Transverse colon (tissue), 4 donors: ENCODE measurements around the gene TMEM222. TPM values are rescaled to one million over a fixed set of nuclear protein-coding genes. Genes with fewer than 3 reads are reported as not detected.
A peak's percentile ranks its signal among the peaks of the same experiment; 100 is the strongest.

ENCODE experiments used
- DNase-seq: peaks from one replicate; pipeline ENCODE4 v3.0.0-alpha.2; 2019
- H3K27ac ChIP-seq, 4 donors: fragments of 200-600 bp; sonication (generic); 2 replicates each; pipeline ENCODE4 v1.5.1; 2016 to 2018; ENCODE audit warnings: inconsistent platforms in 4 of 4
- H3K27me3 ChIP-seq: fragments of 200-600 bp; sonication (generic); 2 replicates; pipeline ENCODE4 v1.5.1; 2017; ENCODE audit warnings: inconsistent platforms
- H3K36me3 ChIP-seq, 4 donors: fragments of 200-600 bp; sonication (generic); 2 replicates each; pipeline ENCODE4 v1.5.1; 2017 to 2019; ENCODE audit warnings: inconsistent platforms in 4 of 4
- H3K4me1 ChIP-seq, 4 donors: fragments of 200-600 bp; sonication (generic); 2 replicates each; pipeline ENCODE4 v1.5.1; 2017 to 2020; ENCODE audit warnings: inconsistent platforms in 4 of 4
- H3K4me3 ChIP-seq, 4 donors: fragments of 200-600 bp; sonication (generic); 1 replicate in 1 of 4; 2 replicates in 3 of 4; pipeline versions ENCODE4 v1.5.1 to v1.6.1; 2017 to 2019; ENCODE audit warnings: inconsistent platforms in 4 of 4
- H3K9me3 ChIP-seq, 2 donors: fragments of 200-600 bp; sonication (generic); 2 replicates each; pipeline ENCODE4 v1.5.1; 2017 to 2019; ENCODE audit warnings: inconsistent platforms in 2 of 2
- EP300 ChIP-seq: sonication (generic); formaldehyde crosslinking; IDR thresholded peaks from one replicate; pipeline ENCODE4 v1.6.1; 2017; ENCODE audit warnings: antibody characterized with exemption, low read depth
- POLR2A ChIP-seq: fragments of 450-650 bp; IDR thresholded peaks from one replicate; pipeline ENCODE4 v1.6.1; 2016; ENCODE audit warnings: antibody characterized with exemption, mild to moderate bottlenecking, moderate library complexity
- POLR2AphosphoS5 ChIP-seq, 3 donors: sonication (generic); formaldehyde crosslinking; IDR thresholded peaks; one replicate each; pipeline ENCODE4 v1.6.1; 2016; ENCODE audit warnings: antibody characterized with exemption in 3 of 3
- WGBS, 2 donors: methylation state at CpG; one replicate each; pipeline ENCODE4 v1.1.5; 2018; ENCODE audit warnings: low coverage in 1 of 2; 5-methylcytosine and 5-hydroxymethylcytosine counted together
- in situ Hi-C, 4 donors: fragments of 200-750 bp; cut with MboI; loops; one replicate each; pipeline versions ENCODE4 v1.15.0 to v1.15.1; 2017; ENCODE audit warnings: low sequenced_read_pairs in 3 of 4, low pct_ligation_motif_present in 1 of 4, low pct_unique_long_range_greater_than_20kb in 1 of 4
- intact Hi-C: fragments of 100-400 bp; cut with DNase I; formaldehyde crosslinking; loops from one replicate; pipeline ENCODE4 v1.15.1; 2023; ENCODE audit warnings: low total_unique reads
- total RNA-seq, 4 donors: library from RNA; depleted of rRNA; stranded (reverse); fragments of >200 nt; gene quantifications; one replicate each; pipeline ENCODE4 v1.1.0, GENCODE V29; 2016
- TF ChIP-seq, protein P1 (sequence below), 5 experiments: fragments of 200-600 bp in 3 of 5; fragments of 450-650 bp in 2 of 5; sonication (generic) in 3 of 5; IDR thresholded peaks; 1 replicate in 2 of 5; 2 replicates in 3 of 5; pipeline ENCODE4 v1.5.1; 2016 to 2017; ENCODE audit warnings: antibody characterized with exemption in 5 of 5, inconsistent platforms in 3 of 5, mild to moderate bottlenecking in 2 of 5, moderate library complexity in 1 of 5

TMEM222 gene
- total RNA-seq, 4 donors from 2014 or later, result 14.6 to 41.0 (median 22.3) TPM

DNA sequence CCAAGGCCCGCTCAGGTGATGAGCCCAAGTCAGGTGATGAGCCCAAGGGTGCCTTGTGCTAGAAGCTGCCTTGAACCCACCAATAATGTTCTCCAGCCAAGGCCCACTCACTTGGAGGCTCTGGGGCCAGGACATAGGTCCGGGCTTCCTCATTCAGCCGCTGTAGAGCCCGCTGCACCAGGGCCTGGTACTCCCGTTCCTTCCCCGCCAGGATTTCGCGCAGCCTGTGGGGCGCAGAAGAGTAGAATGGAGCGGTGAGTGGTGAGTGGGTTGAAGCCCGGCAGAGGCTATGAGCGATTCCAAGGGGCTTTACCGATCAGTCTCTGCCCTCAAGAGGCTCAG lies 34.3 kb downstream of the TMEM222 start:
- TF ChIP-seq, protein P1, sequence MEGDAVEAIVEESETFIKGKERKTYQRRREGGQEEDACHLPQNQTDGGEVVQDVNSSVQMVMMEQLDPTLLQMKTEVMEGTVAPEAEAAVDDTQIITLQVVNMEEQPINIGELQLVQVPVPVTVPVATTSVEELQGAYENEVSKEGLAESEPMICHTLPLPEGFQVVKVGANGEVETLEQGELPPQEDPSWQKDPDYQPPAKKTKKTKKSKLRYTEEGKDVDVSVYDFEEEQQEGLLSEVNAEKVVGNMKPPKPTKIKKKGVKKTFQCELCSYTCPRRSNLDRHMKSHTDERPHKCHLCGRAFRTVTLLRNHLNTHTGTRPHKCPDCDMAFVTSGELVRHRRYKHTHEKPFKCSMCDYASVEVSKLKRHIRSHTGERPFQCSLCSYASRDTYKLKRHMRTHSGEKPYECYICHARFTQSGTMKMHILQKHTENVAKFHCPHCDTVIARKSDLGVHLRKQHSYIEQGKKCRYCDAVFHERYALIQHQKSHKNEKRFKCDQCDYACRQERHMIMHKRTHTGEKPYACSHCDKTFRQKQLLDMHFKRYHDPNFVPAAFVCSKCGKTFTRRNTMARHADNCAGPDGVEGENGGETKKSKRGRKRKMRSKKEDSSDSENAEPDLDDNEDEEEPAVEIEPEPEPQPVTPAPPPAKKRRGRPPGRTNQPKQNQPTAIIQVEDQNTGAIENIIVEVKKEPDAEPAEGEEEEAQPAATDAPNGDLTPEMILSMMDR (IDR thresholded peaks at IDR 0.05), result no peak
- TF ChIP-seq POLR2A (no peak), POLR2AphosphoS5 (IDR thresholded peaks at IDR 0.05) (no peak), EP300 (no peak)
- Histone ChIP-seq H3K36me3 (no peaks in the 10 kb centered on the region), H3K4me3 (no peak overlapping the region), H3K27me3 (no peaks in the 10 kb centered on the region), H3K27ac (peak overlapping the region in 3 of 4 donors; percentile 51 to 79 (median 70)), H3K4me1 (peaks cover 8 to 32% (median 26%) of the 10 kb centered on the region in 4 donors), H3K9me3 (no peaks in the 10 kb centered on the region)
- intact Hi-C loops (loop anchor here (2.0 kb wide), 1 partner anchor 39 kb away; no protein-coding TSS in a partner anchor), in situ Hi-C loops (no loop called here)
- 92% methylated on average over 13 of the region's 13 CpGs; no CpG with 5 or more reads in 1 of the 2 donors for WGBS, 2 donors
- DNase-seq, result no peak

DNA sequence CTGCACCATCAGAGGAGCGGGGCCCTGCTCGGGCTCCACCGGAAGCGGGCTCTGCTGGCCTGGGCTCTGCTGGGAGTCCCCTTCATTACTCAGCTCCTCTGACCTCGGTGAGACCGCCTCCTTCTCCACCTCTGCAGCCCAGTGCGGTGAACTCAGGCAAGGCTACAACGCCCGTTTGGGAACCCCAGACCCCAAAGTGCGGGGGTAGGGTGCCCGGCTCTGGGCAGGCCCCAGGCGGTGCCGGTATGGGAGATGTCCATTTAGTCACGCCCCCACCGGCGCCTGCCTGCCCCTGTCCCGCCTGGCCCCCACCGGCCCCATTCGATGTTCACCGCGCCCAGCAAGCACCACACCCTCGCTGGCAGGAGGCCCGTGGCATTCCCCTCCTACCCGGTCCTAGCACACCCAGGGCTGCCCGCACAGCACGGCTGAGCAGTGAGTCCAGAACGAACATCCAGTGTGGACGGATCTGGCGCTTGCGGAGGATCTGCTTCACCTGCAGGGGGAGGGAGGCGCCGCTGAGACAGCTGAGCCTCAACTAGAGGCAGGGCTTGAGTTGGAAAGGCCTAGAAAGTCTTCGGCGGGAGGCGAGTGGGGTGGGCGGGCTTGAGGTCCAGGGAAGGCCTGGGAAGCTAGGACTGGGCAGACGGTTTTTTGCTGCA lies 34.8 kb downstream of the TMEM222 start:
- peak; percentile 87 for DNase-seq
- peak overlapping the region in 3 of 4 donors; percentile 7 to 44 (median 22) for H3K4me3 ChIP-seq
- intact Hi-C loops, result loop anchor here (2.0 kb wide), 1 partner anchor 38 kb away; no protein-coding TSS in a partner anchor

DNA sequence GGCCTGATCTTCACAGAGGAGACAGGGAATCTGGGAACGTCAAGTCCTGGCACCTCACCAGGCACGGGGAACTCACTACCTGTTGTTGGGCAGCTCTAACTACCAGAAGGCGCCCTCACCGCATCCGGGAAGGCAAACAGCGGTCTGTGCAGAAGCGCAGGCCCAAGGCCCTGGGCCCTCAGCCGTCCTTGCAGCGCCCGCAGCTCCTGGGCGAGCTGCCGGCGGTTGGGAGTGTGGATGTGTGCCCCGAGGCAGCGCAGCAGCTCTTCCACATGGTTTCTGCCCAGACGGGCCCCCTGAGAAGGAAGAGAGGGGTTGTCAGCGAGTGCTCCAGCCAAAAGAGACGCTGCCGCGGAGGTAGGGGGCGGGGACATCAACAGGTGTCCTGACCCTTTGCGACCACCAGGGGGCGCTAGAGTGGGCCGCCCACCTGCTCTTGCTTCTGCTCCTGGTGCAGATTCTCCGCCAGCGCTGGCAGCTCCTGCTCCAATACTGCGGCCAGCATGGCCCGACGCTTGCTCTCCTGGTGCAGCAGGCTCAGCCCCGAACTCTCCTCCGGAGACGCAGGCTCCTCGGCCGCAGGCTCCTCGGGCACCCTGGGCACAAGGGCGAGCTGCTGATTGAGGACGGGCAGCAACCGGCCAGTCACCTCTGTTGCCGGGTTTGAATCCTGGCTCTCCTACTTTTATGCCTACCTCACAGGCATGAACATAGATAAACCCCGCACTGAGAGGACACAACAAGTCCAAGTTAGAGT lies 35.5 kb downstream of the TMEM222 start:
- Histone ChIP-seq H3K27ac (peak overlapping the region; percentile 51 to 79 (median 62)), H3K36me3 (no peaks in the 10 kb centered on the region), H3K4me3 (peak overlapping the region in 3 of 4 donors; percentile 7 to 44 (median 22)), H3K27me3 (no peaks in the 10 kb centered on the region), H3K4me1 (peaks cover 8 to 26% (median 24%) of the 10 kb centered on the region in 4 donors), H3K9me3 (no peaks in the 10 kb centered on the region)
- peak; percentile 80 for DNase-seq
- peak in 1 of 3 donors; percentile 14 for TF ChIP-seq POLR2AphosphoS5 (IDR thresholded peaks at IDR 0.05)
- no peak for TF ChIP-seq POLR2A
- TF ChIP-seq, protein P1 (IDR thresholded peaks at IDR 0.05), result peak; percentile 97 to 100 (median 99)
- TF ChIP-seq EP300, result no peak
- intact Hi-C loops (loop anchor here (2.0 kb wide), 1 partner anchor 37 kb away; no protein-coding TSS in a partner anchor), in situ Hi-C loops (no loop called here)
- 45% methylated on average over 16 of the region's 40 CpGs; no CpG with 5 or more reads in 1 of the 2 donors for WGBS, 2 donors

More for the DNA sequence above, 34.8 kb downstream of the TMEM222 start:
- no peaks in the 10 kb centered on the region for H3K9me3 ChIP-seq
- 52% methylated on average over 30 of the region's 37 CpGs; no CpG with 5 or more reads in 1 of the 2 donors for WGBS, 2 donors
- H3K4me1 ChIP-seq, result peaks cover 8 to 27% (median 24%) of the 10 kb centered on the region in 4 donors
- peak overlapping the region; percentile 51 to 79 (median 62) for H3K27ac ChIP-seq
- TF ChIP-seq POLR2A (peak; percentile 59), EP300 (no peak), POLR2AphosphoS5 (IDR thresholded peaks at IDR 0.05) (peak in 1 of 3 donors; percentile 79)
- TF ChIP-seq, protein P1 (IDR thresholded peaks at IDR 0.05), result no peak
- no peaks in the 10 kb centered on the region for H3K36me3 ChIP-seq
- in situ Hi-C loops, result no loop called here
- no peaks in the 10 kb centered on the region for H3K27me3 ChIP-seq
